Panc1 (cell line): ENCODE results near the gene TMEM156.

Experiments used
- POLR2AphosphoS5 ChIP-seq: IDR thresholded peaks from 2 replicates; pipeline ENCODE4 v1.6.1; 2012; ENCODE audit warnings: mild to moderate bottlenecking, low read depth, low read length, moderate library complexity
- REST ChIP-seq, 2 experiments: IDR thresholded peaks; 2 replicates each; pipeline ENCODE4 v1.6.1; 2011 to 2012; ENCODE audit warnings: low read depth in 2 of 2, control low read depth in 1 of 2, low read length in 1 of 2, mild to moderate bottlenecking in 1 of 2, moderate library complexity in 1 of 2; ENCODE audit not compliant: insufficient read depth in 1 of 2
- SIN3A ChIP-seq: IDR thresholded peaks from 2 replicates; pipeline ENCODE4 v1.6.1; 2012; ENCODE audit warnings: low read depth, mild to moderate bottlenecking, low read length, moderate library complexity, borderline replicate concordance; ENCODE audit not compliant: insufficient read depth
- TCF7L2 ChIP-seq: IDR thresholded peaks from 2 replicates; pipeline ENCODE4 v1.6.1; 2011; ENCODE audit warnings: mild to moderate bottlenecking, low read depth, low read length, inconsistent platforms
- TF ChIP-seq, protein P1 (sequence below): fragments of 450-650 bp; IDR thresholded peaks from 2 replicates; pipeline ENCODE4 v1.5.1; 2017; ENCODE audit warnings: mild to moderate bottlenecking

DNA sequence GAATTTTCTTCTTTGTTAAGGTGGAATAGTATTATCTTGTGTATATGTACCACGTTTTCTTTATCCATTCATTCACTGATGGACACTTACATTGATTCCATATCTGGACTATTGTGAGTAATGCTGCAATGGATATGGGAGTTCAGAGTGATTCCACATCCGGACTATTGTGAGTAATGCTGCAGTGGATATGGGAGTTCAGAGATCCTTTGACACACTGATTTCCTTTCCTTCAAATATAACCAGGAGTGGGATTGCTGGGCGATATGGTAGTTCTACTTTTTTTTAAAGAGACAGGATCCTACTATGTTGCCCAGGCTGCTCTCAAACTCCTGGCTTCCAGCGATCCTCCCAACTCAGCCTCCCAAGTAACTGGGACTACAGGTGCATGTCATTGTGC is 12.1 kb downstream of the TMEM156 start:
- TF ChIP-seq, protein P1, sequence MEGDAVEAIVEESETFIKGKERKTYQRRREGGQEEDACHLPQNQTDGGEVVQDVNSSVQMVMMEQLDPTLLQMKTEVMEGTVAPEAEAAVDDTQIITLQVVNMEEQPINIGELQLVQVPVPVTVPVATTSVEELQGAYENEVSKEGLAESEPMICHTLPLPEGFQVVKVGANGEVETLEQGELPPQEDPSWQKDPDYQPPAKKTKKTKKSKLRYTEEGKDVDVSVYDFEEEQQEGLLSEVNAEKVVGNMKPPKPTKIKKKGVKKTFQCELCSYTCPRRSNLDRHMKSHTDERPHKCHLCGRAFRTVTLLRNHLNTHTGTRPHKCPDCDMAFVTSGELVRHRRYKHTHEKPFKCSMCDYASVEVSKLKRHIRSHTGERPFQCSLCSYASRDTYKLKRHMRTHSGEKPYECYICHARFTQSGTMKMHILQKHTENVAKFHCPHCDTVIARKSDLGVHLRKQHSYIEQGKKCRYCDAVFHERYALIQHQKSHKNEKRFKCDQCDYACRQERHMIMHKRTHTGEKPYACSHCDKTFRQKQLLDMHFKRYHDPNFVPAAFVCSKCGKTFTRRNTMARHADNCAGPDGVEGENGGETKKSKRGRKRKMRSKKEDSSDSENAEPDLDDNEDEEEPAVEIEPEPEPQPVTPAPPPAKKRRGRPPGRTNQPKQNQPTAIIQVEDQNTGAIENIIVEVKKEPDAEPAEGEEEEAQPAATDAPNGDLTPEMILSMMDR = no peak
- TF ChIP-seq POLR2AphosphoS5 = no peak
- TF ChIP-seq SIN3A = no peak
- TF ChIP-seq TCF7L2 = no peak
- no peak for TF ChIP-seq REST (IDR thresholded peaks at IDR 0.05; ENCODE audit: insufficient read depth in 1 of 2, low read depth in 2 of 2, low read length in 1 of 2)
